GM12872 (cell line): ENCODE data around the gene STAG3.

Source experiments
- TF ChIP-seq, protein P1 (sequence below): IDR thresholded peaks from 3 replicates; pipeline ENCODE4 v1.5.1; 2011; ENCODE audit warnings: low read depth, mild to moderate bottlenecking, low read length, moderate library complexity; ENCODE audit not compliant: insufficient read depth

Gene STAG3

GRCh38 chr7:100153708-100154535 is 23.8 kb upstream of the STAG3 start:
- TF ChIP-seq, protein P1, sequence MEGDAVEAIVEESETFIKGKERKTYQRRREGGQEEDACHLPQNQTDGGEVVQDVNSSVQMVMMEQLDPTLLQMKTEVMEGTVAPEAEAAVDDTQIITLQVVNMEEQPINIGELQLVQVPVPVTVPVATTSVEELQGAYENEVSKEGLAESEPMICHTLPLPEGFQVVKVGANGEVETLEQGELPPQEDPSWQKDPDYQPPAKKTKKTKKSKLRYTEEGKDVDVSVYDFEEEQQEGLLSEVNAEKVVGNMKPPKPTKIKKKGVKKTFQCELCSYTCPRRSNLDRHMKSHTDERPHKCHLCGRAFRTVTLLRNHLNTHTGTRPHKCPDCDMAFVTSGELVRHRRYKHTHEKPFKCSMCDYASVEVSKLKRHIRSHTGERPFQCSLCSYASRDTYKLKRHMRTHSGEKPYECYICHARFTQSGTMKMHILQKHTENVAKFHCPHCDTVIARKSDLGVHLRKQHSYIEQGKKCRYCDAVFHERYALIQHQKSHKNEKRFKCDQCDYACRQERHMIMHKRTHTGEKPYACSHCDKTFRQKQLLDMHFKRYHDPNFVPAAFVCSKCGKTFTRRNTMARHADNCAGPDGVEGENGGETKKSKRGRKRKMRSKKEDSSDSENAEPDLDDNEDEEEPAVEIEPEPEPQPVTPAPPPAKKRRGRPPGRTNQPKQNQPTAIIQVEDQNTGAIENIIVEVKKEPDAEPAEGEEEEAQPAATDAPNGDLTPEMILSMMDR, result no peak

GRCh38 chr7:100154651-100155491 is 22.8 kb upstream of the STAG3 start:
- TF ChIP-seq, protein P1, result no peak

GRCh38 chr7:100155553-100156317 is 22.0 kb upstream of the STAG3 start:
- TF ChIP-seq, protein P1, result no peak

GRCh38 chr7:100156331-100157068 is 21.2 kb upstream of the STAG3 start:
- TF ChIP-seq, protein P1, result no peak

DNA sequence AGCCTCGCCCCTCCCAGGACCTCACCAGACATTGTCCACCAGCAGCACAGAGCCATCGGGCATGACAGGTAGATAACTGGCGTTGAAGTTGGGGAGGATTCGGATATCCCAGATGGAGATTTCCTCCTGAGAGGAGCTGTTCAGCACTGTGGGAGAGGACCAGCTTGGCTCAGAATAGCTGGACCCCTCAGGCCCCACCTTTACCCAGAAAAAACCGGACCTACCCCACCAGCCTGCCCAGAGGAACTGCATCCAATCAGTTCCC is 20.7 kb upstream of the STAG3 start:
- TF ChIP-seq, protein P1, result no peak

GRCh38 chr7:100157334-100158228 is 20.1 kb upstream of the STAG3 start:
- TF ChIP-seq, protein P1, result no peak
